NB4 (cell line): Measurements from ENCODE around the gene CHCHD3.

ENCODE experiments used
- CTCF ChIP-seq: IDR thresholded peaks from one replicate; pipeline ENCODE4 v1.5.1; 2012; ENCODE audit warnings: low read depth, low read length
- MAX ChIP-seq: IDR thresholded peaks from 2 replicates; pipeline ENCODE4 v1.6.1; 2011; ENCODE audit warnings: low read depth, low read length
- MYC ChIP-seq: IDR thresholded peaks from 2 replicates; pipeline ENCODE4 v1.6.1; 2011; ENCODE audit warnings: low read depth, low read length
- POLR2A ChIP-seq: IDR thresholded peaks from 2 replicates; pipeline ENCODE4 v1.6.1; 2011; ENCODE audit warnings: mild to moderate bottlenecking; ENCODE audit not compliant: insufficient read length; ENCODE audit errors: extremely low read depth

GRCh38 chr7:132805766-132806165 is 276.1 kb downstream of the CHCHD3 start:
- TF ChIP-seq CTCF (no peak), MYC (no peak), POLR2A (no peak), MAX (no peak)
